Smooth muscle cell of trachea (primary cell): ENCODE data around the gene TMEM114. TPM values are rescaled to one million over a fixed set of nuclear protein-coding genes. Genes with fewer than 3 reads are reported as not detected.

Experiments used
- total RNA-seq: library from RNA; depleted of rRNA; stranded (reverse); fragments of >200 nt; gene quantifications from 2 replicates; pipeline ENCODE4 v1.2.1, GENCODE V29; 2014

TMEM114 gene
- total RNA-seq: not detected in 2 replicates

GRCh38 chr16:8589900-8590688 is at the start of gene TMEM114:
TSS of gene TMEM114 (minus strand) at chr16:8590511. CDS start at chr16:8589838, 673 bp downstream.

GRCh38 chr16:8621572-8622314 is 31.4 kb upstream of the TMEM114 start, which contains the start of gene METTL22:
TSS of gene METTL22 (plus strand) at chr16:8621698. CDS start at chr16:8625666, 3,968 bp downstream.

Other genes with a start within 250 kb of the TMEM114 start
- gene METTL22, start 31.2 kb upstream of the TMEM114 start, total RNA-seq: 32.7 and 41.5 TPM in 2 replicates
- gene ABAT, start 84.1 kb upstream of the TMEM114 start, total RNA-seq: 1.9 and 4.8 TPM in 2 replicates
- 4.6 and 7.4 TPM in 2 replicates for gene TMEM186, start 207.1 kb upstream of the TMEM114 start, total RNA-seq
- gene PMM2, start 207.3 kb upstream of the TMEM114 start, total RNA-seq: 28.6 and 29.1 TPM in 2 replicates